Activated CD8-positive, alpha-beta memory T cell treated with anti-CD3 and anti-CD28 coated beads, Interleukin-2, amount 50 U/mL, for 24 hours (primary cell): ENCODE data around the gene CACNB2.

Source experiments
- DNase-seq: peaks from one replicate; pipeline ENCODE4 v3.0.0-alpha.2; 2020; ENCODE audit errors: extremely low read depth

Gene CACNB2

DNA sequence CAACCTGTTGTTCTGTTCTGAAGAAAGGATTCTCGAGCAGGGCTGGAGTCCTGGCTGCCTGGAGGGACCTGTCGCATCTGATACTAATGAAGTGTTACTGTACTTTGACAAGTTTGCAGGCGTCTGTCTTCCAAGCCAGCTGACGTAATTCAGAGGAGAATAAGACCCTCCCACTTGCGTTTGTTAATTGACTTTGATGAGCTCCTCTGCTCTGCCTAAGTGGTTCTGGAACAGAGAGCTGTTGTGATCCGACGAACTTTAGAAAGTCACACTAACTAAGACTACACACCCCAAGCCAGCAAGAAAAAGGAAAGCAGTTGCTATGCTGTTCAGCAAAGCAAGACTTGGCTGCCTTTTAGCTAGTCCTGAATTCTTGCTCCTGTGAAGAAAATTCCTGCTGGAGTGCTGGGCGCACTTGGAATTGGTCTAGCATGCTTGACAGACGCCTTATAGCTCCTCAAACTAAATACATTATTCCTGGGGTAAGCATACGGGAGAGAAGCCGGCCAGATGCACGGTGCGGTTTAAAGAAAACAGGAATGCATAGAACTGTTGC, 200.3 kb downstream of the CACNB2 start:
- no peak for DNase-seq

DNA sequence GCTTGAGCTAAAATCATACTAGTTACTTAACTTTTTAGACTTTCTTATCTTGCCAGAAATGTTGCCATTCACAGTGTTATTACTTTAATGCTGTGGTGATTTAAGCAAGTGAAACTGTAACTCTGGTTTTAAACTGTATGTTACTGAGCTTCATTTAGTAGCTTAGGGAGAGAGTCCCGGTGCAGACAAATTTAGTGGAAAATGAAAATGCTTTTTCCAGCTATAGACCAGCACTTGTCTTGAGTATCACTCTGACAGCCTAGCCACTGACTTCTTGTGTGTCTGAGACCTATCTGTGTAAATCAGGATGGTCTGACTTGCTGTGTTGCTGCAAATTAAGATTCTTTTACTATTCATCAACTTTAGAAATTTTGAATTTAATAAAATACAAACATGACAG, 200.8 kb downstream of the CACNB2 start:
- no peak for DNase-seq

DNA sequence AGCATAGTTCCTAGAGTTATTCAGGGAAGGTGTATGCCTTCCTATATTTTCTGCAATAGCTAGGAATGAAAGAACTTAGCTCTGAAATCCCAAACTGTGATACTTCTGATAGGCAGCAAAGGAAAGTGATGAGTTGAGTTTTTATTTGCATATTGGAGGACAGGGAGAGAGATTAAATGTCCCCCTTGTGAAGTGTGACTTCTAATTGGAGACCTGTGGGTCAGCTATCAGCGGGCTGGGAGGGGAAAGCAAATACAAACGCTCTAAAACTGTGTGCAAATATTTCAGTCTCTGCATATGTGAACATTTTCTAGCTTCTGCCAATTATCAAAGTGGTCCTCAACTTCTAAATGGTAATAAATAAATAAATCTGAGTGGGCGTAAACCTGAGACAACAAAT, 203.3 kb downstream of the CACNB2 start:
- no peak for DNase-seq

DNA sequence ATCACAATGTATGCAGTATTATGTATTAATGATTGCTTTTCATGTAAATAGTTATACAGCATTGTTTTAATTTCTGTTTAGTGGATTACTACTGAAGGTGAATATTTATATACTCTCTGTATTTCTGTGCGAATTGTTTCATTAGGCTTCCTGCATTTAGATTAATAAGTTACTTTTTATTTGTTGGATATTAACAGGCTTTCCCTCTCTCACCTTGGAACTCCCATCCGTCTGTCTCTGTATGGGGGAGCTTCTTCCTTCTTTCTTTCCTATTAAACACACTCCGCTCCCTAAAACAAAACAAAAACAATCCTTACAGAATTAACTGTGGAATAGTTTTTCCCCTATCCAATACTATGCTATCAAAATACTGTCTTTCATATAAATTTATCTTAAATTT, 205.1 kb downstream of the CACNB2 start:
- no peak for DNase-seq

DNA sequence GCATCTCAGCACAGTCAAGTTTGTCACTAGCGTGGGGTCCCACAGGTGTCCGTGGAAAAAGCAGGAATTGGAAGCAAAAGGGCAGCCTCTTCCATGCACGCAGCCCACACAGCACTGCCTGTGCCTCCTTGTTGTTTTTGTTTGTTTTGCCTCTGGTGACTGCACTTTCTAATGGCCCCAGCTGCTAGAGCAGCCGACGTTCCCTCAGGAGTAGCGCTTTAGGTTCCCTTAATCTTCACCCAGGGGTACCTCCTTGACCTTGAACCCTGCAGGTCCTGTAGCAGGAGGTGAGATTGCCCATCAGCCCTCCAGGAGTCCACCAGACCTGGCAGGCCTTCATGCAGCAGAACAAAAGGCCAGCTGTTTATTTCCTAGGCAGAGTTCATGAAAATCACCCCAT, 210.1 kb downstream of the CACNB2 start:
- DNase-seq, result no peak

DNA sequence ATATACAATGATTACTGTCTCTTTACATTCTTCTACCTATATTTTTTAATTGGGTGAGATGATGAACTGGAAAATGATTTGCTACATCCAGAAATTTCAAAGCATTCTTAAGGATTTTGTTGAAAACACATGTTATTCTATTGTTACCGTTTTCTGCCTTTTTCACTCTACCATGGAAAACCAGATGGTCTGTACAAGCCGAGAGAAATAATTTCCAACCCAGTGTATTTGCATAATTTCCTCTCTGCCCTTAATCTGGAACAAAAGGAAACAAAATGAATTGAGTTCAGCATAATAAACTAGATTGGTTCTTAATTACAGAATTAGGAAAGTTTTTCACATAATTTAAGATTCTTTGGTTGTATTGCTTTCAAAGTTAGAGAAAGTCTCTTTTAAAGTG, 211.2 kb downstream of the CACNB2 start:
- DNase-seq, result no peak

DNA sequence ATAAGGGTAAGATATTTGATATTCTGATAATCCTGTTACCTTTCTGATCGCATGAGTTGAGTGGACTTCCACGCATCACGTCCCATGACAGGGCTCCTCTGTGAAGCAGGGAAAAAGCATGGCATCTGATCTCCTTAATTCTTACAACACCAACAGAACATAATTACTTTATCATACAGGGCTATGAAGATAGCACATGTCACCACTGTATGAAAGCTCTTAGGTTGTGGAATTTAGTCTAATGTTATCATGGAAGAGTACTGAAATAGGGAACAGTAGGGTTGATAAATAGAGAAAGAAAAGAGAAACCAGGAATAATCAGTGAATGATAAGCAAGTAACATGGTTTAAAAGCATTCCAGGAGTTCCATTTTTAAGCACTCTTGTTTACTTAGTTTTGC, 212.0 kb downstream of the CACNB2 start:
- DNase-seq, result no peak

DNA sequence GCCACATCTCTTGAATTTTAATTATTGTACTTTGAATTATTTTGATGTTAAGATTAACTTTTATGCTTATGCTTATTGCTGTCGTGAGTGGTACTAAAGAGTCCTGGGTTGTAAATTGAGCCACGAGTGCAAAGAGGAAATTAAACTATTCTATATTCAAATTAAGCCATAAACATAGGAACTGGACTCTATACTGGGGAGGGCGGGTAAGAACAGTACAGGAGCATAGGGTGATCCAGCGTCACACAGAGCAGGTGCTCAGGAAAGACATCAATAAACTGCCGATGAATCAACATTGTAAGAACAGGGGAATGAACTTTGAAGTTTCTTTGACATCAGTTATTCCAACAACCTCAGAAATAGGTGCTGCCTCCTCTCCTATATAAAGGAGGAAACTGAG, 219.6 kb downstream of the CACNB2 start:
- DNase-seq, result no peak

DNA sequence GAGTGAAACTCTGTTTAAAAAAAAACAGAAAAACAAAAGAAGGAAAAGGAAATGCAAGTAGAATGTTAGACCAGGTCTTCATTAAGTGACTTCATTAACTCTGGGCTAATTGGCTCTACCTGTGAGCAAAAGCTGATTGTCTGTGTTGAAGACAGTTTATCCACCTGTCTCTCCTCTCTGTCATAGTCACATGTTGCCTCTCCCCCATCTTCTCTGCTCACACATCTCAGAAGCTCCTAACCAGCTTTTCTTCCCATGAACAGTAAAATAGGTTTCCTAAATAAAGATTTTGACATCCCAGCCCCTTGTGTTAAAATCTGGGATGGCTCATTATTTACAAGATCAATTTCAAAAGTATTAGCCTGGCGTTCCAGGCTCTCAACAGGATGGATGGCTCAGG, 222.7 kb downstream of the CACNB2 start:
- no peak for DNase-seq

DNA sequence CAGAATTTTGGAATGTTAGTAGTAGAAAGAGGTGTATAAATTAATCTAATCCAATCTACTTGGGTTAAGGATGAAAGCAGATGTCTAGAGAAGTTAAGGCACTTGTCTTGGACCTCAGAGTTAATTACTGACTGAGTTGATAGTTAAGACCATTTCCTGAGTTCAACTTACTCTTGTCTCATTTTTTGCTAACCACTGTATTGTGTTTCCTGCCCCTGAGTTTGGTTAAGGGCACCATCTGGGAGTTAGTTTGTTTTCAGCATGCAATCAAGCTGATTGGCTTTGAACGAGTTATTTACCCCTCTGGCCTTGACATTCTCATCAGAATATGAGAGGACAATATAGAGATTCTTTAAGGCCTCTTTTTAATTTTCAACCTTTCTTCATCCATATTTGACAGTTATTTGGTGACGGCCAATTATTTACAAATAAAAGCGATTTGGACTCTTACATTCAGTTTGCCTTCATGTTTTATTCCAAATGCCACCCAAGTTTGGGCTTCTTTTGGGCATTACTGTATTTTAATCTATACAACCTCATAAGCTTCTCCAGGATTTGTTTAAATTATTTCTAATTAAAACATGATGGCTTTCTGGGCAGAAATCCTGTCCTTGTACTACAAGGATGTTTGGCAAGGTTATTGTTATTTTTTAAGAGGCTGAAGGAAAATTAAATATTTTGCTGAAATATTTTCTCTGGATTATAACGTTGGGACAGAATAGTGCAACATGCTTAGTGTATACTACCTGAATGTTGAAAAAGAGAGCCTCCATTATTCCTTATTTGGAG, 225.0 kb downstream of the CACNB2 start:
- DNase-seq, result no peak

DNA sequence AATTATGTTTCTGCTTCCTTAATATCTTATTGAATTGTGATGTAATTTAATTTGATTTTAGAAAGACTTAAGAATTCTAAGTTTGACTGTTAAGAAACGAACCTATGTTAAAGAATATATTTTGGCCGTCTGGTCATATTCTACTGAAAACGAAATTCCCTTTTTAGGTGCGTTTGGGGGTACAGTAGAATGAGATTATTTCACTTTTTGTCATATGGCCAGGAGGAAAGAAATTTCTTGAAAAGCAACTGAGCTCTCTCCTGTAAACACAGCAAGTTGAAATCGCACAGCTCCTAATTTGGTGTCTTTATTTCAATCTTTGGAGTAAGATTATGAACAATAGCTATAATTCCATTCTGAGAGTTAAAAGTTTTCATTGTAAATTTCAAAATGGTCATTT, 227.6 kb downstream of the CACNB2 start:
- no peak for DNase-seq

DNA sequence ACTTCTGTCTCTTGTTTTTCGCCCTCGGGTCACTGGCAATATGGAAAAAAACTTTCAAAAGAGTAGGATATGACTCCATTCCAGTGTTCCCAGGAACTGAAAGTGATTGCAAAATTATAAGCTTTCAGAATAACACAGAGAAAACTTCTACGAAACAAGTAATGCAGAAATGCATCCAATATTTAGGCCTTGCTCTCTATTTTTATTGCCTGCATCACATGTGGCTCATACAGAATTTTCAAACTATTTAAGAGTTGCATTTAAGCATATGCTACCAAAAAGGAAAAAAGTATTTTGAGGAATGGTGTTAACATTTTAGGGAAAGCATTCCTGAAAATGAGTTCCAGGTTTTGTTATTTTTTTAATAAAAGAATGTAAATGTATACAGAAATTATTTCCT, 228.0 kb downstream of the CACNB2 start:
- no peak for DNase-seq

DNA sequence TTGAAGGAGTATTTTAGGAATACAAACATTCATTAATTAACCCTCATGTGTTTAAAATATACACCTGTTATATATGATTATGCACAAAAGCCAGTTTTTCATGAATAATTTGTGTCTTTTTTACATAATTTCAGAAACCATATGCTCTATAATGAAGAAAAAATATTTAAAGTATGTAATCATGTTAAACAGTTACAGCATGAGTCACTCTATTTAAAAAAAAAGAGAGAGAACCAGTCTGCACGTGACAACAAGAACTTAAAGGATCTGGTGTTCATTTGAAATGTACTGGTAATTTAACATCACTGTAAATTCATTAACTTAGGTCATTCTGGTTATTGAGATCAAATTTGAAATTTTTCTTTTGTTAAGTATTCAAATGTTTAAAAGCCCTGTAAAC, 228.5 kb downstream of the CACNB2 start:
- no peak for DNase-seq

DNA sequence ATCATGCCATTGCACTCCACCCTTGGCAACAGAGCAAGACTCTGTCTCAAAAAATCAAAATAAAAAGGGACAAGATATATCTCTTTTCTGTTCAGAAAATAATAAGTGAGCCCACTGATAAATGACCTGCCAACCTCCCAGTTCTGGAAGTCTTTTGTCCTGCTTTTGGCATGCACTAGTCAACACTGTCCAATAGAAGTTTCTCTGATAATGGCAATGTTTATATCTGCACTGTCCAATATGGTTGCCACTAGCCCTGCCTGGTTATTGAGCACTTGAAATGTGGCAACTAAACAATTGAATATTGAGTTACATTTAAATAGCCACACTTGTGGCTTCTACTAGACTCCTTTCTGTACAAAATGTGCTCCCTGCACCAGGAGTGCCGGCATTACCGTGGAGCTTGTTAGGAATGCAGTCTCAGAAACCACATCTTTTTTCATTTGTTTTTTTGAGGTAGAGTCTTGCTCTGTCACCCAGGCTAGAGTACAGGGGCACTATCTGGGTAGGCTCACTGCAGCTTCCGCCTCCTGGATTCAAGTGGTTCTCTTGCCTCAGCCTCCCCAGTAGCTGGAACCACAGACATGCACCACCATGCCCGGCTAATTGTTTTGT, 229.7 kb downstream of the CACNB2 start:
- no peak for DNase-seq

DNA sequence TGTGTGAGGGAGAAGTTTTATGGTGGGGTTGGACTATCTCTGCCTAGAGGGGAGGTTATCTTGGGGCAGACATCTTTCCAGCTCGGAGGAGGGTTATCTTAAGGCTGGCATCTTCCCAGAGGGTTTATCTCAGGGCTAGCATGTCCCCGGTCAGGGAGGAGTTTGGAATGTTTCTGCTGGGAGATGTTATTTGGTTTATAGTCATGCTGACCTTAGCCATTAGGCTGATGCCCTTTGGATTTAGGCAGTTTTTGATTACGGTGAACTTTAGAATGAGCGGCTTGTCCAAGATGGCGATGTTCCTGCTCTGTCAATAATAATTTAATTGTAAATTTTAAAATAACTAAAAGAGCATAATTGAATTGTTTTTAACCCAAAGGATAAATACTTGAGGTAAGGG, 236.4 kb downstream of the CACNB2 start:
- DNase-seq, result no peak

DNA sequence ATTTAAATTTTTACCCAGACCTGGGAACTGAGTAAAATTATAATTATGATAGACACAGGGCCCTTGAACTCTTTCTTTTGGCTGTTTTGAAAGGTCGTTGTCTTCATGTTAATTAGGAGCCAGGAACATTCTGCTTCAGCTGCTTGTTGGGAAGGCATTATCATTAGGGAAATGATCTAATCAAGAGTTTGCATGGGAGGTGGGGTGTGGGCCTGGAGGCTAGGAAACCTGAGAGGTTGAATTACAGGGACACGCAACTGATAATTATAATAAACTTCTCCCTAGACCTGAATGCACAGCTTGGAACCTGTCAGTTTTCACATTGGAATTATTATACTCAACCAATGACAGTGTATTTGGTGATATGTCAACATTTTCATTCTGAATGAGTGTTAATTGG, 237.7 kb downstream of the CACNB2 start:
- no peak for DNase-seq

DNA sequence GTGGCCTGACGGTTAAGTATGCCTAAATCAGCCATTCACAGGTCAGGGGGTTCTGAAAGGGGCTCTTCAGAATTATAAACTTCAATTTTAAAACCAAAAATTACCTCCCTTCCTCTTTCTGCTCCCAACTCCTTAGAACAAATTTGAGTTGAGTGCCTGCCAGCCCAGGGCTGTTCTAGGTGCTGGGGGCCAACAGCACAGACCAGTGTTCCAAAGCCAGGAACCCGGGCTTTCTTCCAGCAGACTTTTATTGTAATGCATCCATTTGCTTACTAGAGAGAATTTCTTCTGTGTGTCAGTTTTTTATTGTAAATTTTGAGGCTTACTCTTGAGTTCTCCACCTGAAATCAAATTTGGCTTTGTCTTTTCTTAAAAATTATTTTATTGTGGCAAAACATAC, 238.5 kb downstream of the CACNB2 start:
- DNase-seq, result no peak

DNA sequence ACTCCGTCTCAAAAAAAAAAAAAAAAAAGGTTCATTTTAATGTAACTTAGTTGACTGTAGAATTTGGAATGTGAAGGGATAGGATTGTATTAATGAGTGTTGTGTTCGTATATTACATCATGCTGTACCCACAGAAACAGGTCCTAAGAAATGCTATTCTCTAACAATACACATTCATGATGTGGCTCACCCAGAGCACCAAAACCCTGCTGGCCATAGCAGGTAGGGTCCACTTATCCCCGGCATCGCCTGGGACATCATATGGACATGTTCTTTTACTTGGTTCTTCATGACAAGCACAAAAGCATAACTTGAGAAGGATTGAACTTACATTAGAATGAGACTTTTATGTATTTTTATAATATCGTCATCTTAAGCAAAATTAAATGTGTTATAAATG, 241.5 kb downstream of the CACNB2 start:
- no peak for DNase-seq

DNA sequence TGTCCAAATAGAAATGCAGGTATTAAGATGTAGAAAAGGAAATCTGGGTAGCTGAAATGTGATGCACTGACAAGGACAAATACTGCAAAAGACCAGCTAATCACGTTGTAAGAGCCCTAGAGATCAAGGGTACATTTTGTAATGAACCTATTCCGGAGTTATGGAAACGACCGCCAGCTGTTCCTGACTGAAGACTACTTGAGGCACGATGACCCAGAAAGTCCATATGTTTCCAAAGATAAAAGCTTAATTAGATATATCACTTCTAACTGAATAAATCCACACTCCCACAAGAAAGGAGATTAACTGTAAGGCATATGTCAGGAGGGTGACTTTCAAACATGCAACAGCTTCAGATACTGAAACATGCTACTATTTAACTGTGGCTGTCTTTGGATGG, 257.7 kb downstream of the CACNB2 start:
- no peak for DNase-seq

DNA sequence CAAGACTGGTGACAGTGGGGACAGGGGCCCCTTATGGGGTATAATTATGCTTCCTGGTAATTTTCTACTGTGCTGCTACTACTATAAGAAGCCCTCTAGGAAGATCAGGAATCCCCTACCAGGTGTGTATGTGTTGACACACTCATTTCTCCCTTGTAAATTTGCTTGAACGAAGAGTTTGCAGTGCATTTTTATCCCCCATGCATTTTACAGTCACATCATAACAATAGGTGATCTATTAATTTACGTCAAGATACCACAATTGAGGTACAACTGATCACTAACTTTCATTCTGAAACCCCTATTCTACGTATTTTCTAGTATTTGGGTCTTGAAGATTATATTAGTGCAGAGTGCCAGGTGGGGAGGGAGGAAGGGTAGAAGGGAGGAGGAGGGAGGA, 258.9 kb downstream of the CACNB2 start:
- DNase-seq, result no peak

DNA sequence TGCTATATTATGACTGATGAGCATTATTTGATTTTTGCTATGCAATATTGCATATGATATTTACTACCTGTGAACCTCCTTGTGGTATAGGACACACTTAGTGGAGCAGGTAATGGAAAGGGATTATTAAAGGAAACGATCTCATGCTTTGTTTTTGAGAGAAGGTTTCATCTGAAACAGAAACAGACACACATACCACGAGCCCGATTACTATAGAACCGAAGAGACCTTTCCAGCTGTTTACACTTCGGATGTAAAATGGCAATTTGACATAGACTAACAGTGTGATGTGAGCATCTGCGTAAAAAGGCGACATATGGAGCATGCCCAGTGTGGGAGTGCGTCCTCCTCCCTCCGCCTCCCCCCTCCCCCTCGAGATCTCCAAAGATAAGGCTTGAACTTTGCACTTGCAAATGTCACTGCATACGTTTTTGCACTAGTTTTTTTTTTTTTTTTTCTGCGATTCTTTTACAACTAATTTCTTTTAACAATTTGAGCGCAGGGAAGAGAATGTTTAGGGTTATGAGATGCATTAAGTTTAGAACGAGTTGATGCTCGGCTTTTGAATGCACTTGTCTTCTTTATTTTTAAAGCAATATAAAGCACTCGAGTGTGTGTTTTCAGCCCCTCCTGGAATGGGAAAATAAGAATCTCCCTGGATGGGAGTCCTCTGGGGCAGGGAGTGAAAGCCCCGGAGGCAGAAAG, 260.1 kb downstream of the CACNB2 start:
- DNase-seq, result no peak

DNA sequence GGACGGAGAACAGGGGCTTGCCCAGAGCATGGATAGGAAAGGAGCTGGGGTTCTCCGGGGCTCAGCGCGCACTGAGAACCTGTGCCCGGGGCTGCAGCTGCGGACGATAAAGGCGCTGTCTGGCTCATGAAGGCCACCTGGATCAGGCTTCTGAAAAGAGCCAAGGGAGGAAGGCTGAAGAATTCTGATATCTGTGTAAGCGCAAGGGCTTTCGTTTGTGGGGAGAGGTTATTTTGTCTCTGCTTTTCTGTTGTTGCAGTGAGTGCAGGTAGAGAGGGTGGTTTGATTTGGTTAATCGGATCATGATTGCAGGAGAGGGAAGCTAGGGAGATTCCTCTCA, 260.7 kb downstream of the CACNB2 start:
- DNase-seq, result no peak
